Measurements from ENCODE around the gene COX6A2.

The COX6A2 gene
- total RNA-seq = 0 reads per million in 2 donors

GRCh38 chr16:31428279-31428597 is at the start of gene COX6A2:
COX6A2 (minus strand) TSS chr16:31428360; CDS start chr16:31428325, 35 bp downstream.
- no peak for DNase-seq

- peak in 3 of 5 experiments; percentile 18 to 38 (median 27) for DNase-seq
These were observed 49.4 kb upstream of the COX6A2 start for GRCh38 chr16:31477220-31478216.

GRCh38 chr16:31476303-31477219 is 48.4 kb upstream of the COX6A2 start:
- DNase-seq = peak; percentile 63 to 91 (median 82)

GRCh38 chr16:31475946-31476302 is 47.8 kb upstream of the COX6A2 start:
- peak in 1 of 5 experiments; percentile 35 for DNase-seq

- no peak for DNase-seq
These were observed 46.9 kb upstream of the COX6A2 start for GRCh38 chr16:31474773-31475738.

- no peak for DNase-seq
These were observed 46.1 kb upstream of the COX6A2 start for GRCh38 chr16:31474173-31474714.

- no peak for DNase-seq
These were observed 45.3 kb upstream of the COX6A2 start for GRCh38 chr16:31473264-31473984.

- peak in 2 of 5 experiments; percentile 18 to 54 for DNase-seq
These were observed 44.6 kb upstream of the COX6A2 start for GRCh38 chr16:31472709-31473203.

GRCh38 chr16:31471875-31472708 is 43.9 kb upstream of the COX6A2 start, which contains the start of gene TGFB1I1:
TGFB1I1 (plus strand) TSS chr16:31472152; CDS start chr16:31472189, 37 bp downstream.
- no peak for DNase-seq

- DNase-seq = no peak
These were observed 43.2 kb upstream of the COX6A2 start for GRCh38 chr16:31471241-31471874.

- DNase-seq = no peak
These were observed 42.5 kb upstream of the COX6A2 start for GRCh38 chr16:31470615-31471014.

- DNase-seq = no peak
These were observed 39.7 kb upstream of the COX6A2 start for GRCh38 chr16:31467858-31468257.

- DNase-seq = no peak
These were observed 39.1 kb upstream of the COX6A2 start for GRCh38 chr16:31467151-31467773.

- DNase-seq = no peak
These were observed 38.3 kb upstream of the COX6A2 start for GRCh38 chr16:31466381-31466841.

GRCh38 chr16:31465788-31466370 is 37.7 kb upstream of the COX6A2 start:
- DNase-seq = no peak

GRCh38 chr16:31464781-31465260 is 36.7 kb upstream of the COX6A2 start:
- DNase-seq = no peak

GRCh38 chr16:31464348-31464769 is 36.2 kb upstream of the COX6A2 start:
- DNase-seq = no peak
